Activated T-helper 1 cell treated with anti-CD3 and anti-CD28 coated beads, Interleukin-2, amount 50 U/mL, for 16 hours (primary cell): ENCODE data around the gene GNG13.
"Not testable (repeated sequence)": the region's sequence is repeated elsewhere in the genome, so short reads cannot be mapped to it uniquely, and the experiment has no call there.

ENCODE experiments used
- DNase-seq, 2 donors: peaks; one replicate each; pipeline ENCODE4 v3.0.0-alpha.2; 2020; ENCODE audit warnings: low read depth in 1 of 2, low spot score in 1 of 2

The GNG13 gene

GRCh38 chr16:832652-833336 is 32.3 kb upstream of the GNG13 start:
- DNase-seq, result no peak

- DNase-seq, result no peak
Observed at GRCh38 chr16:831571-832413, 31.3 kb upstream of the GNG13 start.

- no peak for DNase-seq
Observed at GRCh38 chr16:830871-831570, 30.5 kb upstream of the GNG13 start.

- no peak for DNase-seq
Observed at GRCh38 chr16:830107-830870, 29.8 kb upstream of the GNG13 start.

- no peak for DNase-seq
Observed at GRCh38 chr16:828891-829290, 28.4 kb upstream of the GNG13 start.

- no peak for DNase-seq
Observed at GRCh38 chr16:827513-827912, 27.0 kb upstream of the GNG13 start.

- DNase-seq, result no peak
Observed at GRCh38 chr16:825341-826061, 25.0 kb upstream of the GNG13 start.

- no peak for DNase-seq
Observed at GRCh38 chr16:824601-825000, 24.1 kb upstream of the GNG13 start.

- DNase-seq, result no peak
Observed at GRCh38 chr16:824194-824593, 23.7 kb upstream of the GNG13 start.

GRCh38 chr16:822909-823297 is 22.4 kb upstream of the GNG13 start:
- DNase-seq, result no peak

GRCh38 chr16:822174-822908 is 21.8 kb upstream of the GNG13 start:
- no peak for DNase-seq

GRCh38 chr16:821751-822150 is 21.2 kb upstream of the GNG13 start:
- no peak for DNase-seq

GRCh38 chr16:820748-821147 is 20.2 kb upstream of the GNG13 start:
- no peak for DNase-seq

GRCh38 chr16:820044-820408 is 19.5 kb upstream of the GNG13 start:
- not testable (repeated sequence) for DNase-seq

GRCh38 chr16:819336-820043 is 19.0 kb upstream of the GNG13 start:
- DNase-seq, result no peak

- DNase-seq, result no peak
Observed at GRCh38 chr16:818592-818991, 18.1 kb upstream of the GNG13 start.

- no peak for DNase-seq
Observed at GRCh38 chr16:818132-818531, 17.6 kb upstream of the GNG13 start.

- no peak for DNase-seq
Observed at GRCh38 chr16:817001-817906, 16.7 kb upstream of the GNG13 start.
